Stimulated activated CD4-positive, alpha-beta T cell treated with anti-CD3 and anti-CD28 coated beads, TNF-alpha, amount 100 ng/mL, for 24 hours (primary cell): ENCODE results near the gene FRA10AC1.
A peak's percentile ranks its signal among the peaks of the same experiment; 100 is the strongest.

ENCODE experiments used
- DNase-seq, 3 experiments: peaks; one replicate each; pipeline ENCODE4 v3.0.0-alpha.2; 2020; ENCODE audit warnings: low read depth in 3 of 3

FRA10AC1 gene, protein sequence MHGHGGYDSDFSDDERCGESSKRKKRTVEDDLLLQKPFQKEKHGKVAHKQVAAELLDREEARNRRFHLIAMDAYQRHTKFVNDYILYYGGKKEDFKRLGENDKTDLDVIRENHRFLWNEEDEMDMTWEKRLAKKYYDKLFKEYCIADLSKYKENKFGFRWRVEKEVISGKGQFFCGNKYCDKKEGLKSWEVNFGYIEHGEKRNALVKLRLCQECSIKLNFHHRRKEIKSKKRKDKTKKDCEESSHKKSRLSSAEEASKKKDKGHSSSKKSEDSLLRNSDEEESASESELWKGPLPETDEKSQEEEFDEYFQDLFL

DNA sequence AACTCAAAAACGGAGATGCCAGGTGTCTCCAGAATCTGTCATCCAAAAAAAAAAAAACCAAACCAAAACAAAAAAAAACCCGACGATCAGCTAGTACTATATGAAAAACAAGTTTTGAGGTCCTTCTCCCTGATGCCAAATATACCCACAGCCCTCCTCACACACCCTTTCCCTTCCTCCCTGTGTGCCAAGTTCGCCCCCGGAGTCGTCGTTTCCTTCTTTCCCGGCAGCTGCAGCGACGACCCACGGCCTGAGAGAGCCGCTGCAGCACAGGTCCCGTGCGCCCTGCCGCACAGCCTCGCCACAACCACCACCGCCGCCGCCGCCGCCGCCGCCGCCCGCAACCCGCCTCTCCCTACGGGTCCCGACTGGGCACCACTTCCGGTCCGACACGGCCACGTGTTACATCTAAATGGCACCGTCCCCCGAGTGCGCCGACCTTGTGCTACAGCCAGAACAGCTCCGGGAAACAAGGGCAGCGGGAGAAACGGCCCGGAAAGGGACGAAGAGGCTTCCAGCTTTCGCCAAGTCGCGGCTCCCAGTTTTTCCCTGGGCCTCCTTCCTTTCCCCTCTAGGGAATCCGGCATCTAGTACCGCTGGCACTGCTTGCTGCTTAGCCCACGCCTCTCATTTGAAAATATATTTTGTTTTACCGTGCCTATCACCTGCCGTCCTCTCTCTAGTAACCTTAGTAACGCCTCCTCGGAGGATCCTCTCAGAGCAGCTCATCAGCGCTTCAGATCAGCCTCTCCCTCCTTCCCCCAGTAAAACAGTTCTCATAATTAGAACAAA is at the start of gene FRA10AC1:
Gene FRA10AC1, minus strand, starts transcription at position 383 of the 792 bp plus-strand sequence. CDS start 2,486 bp downstream, outside the sequence.
- peak; percentile 81 to 86 (median 86) for DNase-seq

DNA sequence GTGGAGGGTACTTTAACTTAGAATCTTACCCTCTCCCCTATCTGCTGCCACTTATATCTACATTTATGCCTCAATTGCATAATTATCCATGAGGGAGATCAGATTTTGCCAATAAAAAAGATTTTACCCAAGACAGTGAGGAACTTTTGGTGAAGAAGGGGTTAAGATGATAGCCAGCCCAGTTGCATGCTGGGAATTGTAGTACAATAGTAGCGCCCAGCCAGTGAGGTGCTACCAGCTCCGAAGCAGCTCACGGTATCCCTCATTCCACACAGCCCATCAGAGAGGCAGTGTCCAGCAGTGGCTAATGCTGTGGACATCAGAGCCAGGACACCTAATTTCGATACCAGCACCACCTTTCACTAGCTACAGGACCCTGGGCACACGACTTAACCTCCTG is 49.4 kb upstream of the FRA10AC1 start:
- no peak for DNase-seq

DNA sequence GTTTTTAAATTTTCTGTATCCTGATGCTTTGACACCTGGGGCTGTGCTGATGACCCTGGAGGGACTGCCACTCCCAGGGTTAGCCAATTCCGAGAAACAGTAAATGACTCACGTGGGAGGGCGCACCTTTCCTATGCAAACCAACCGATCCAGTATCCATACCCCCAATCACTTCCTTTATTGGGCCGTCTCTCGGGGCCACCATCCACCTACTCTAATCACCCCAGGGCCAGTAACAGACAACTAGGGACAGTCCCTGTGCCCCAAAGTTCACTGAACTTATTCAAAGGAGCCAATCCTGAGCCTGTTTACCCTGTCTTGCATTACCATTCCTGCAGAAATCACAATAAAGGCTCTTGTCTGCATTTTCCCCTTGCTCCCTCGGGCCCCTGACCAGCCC is 48.7 kb upstream of the FRA10AC1 start:
- no peak for DNase-seq

DNA sequence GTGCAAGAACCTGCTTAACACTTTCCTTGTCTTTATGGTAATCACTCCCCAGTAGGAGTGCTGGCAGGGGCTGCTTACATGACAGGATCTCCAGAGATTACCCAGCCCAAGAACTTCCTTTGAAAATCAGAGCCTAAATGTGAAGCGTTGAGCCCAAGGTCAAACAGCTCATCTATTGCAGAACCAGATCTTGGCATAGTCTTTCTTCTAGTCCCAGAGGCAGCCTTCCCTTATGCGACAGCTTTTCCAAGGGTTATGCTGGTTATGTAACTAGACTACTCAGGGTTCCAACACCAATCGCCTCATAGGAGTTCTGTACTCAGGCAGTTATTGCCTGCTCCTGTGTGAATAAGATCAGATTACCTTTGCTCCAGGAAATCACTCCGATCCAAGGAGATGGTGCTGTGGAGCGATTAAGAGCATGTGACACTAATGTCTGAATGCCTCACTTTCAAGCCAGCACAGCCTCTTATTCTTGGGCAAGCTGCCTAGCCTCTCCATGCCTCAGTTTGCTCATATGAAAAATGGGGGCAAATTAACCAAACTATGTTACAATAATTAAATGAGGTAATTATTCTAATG is 46.9 kb upstream of the FRA10AC1 start:
- no peak for DNase-seq

DNA sequence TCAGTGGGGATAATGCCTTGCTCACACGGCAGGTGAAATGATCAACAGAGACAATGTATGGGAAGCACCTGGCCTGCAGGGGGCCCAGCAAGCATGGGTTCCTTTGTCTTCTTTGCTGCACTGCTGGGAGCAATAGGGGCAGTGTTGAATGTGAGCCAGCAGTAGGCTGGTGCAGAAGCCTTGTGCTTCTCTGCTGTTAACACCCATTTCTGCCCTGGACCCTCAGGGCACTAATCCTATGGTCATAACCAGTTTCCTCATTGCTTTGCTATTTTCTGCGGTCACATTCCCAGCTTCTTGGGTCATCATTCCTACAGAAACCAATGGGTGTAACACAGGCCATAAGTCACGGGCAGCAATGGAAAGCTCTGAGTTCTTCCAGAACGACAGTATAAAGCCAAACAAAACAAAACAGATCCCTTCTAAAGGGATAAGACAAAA is 44.5 kb upstream of the FRA10AC1 start:
- peak in 1 of 3 experiments; percentile 4 for DNase-seq

DNA sequence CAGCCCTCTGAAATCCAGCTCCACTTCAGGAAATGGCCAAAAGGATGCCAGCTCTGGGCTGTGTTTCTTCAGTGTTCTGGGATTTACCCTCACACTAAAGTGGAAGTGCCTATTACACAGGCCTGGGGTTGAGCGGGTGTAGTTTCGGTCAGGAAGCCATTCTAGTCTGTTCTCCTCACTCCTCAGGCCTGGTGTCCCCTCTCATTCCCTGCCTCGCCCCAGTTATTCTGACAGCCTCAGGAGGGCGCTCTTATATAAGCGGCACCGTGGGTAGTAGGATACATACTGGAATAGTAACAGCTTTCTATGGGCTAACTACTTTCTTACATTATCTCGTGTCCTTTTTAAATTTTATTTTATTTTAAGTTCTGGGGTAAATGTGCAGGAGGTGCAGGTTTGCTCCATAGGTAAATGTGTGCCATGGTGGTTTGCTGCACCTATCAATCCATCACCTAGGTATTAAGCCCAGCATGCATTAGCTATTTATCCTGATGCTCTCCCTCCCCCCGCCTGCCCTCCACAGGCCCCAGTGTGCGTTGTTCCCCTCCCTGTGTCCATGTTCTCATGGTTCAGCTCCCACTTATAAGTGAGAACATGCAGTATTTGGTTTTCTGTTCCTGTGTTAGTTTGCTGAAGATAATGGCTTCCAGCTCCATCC is 43.1 kb upstream of the FRA10AC1 start:
- no peak for DNase-seq

DNA sequence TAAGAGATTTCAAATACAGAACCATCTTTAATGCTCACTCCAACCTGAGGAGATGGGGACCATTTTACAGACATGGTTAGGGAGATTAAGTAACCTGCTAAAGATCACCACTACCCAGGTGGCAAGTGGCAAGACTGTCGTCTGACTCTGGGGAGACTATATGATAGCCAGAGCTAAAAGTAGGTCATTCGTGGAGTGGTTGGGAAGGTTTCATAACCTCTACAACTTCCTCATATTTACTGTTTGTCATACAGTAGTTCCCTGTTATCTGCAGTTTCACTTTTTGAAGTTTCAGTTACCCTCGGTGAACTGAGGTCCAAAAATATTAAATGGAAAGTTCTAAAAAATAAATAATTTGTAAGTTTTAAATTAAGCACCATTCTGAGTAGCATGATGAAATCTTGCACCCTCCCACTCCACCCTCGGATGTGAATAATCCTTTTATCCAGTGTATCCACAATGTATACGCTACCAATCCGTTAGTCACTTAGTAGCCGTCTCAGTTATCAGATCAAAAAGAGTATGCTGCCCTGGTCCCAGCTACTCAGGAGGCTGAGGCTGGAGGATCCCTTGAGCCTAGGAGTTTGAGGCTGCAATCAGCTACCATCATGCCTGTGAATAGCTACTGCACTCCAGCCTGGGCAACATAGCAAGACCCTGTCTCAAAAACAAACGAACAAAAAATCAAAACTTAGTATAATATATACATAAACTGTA is 40.4 kb upstream of the FRA10AC1 start:
- DNase-seq = no peak

DNA sequence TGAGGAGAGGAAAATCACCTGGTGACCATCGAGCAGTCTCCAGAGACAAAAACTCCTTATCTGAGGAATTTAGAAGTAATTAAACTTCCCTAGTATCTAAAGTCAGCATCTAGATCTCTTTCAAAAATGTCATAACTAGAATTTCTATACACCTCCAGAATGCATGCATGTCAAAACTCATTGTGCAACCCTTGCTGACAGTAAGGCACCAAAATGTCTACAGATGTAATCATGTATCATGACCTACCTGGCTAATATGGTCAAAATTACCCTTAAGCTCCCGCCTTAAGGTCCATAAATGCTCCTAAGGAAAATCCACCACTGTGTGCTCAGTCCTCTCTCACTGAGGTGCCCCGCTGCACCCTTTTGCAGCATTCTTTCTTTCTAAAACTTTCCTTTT is 39.0 kb upstream of the FRA10AC1 start:
- no peak for DNase-seq

DNA sequence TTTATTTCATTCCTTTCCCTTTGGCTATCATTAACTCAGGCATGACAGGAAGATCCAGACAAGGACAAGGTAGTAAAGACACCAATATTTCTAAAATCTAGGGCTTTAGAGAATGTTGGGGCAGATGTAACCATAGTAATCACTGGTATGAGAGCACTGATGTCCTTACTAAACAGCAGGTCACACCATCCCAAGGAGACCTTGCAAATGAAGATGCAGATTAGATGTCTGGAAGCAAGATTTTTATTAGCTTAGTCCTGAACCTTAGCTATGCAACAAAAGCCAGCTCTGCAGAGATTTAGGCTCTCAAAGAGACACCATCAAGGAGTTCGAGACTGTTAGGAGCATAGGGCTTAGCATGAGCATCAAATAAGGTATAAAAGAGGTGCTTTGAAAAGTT is 23.6 kb upstream of the FRA10AC1 start:
- DNase-seq = no peak

DNA sequence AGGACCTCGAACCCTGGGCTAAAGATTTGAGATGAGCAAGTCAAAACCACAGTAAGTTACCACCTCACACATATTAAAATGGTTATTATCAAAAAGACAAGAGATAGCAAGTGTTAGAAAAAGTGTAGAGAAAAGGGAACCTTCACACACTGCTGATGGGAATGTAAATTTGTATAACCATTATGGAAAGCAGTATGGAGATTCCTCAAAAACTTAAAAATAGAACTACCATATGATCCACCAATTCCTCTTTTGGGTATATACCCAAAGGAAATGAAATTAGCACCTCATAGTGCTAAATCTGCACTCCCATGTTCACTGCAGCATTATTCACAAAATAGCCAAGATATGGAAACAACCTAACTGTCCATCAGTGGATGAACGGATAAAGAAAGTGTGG is 20.8 kb upstream of the FRA10AC1 start:
- DNase-seq = no peak

DNA sequence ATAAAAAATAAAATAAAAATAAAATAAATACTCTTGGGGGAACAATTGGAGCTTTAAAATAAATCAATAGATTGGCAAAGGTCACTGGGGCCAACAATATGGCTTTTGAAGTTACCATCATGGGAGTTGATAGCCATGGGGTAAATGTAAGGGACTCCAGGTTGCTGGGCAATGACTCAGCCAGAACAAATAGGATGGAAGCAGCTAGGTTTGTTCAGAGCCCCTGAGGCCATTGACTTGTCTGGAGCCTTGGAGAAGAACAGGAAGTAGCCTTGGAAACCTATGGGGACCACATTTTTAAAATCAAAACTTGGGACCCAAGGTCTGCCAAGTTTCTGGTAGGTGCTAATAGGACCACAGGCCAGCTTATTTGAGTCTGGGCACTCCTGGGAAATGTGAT is 20.2 kb upstream of the FRA10AC1 start:
- DNase-seq = no peak

DNA sequence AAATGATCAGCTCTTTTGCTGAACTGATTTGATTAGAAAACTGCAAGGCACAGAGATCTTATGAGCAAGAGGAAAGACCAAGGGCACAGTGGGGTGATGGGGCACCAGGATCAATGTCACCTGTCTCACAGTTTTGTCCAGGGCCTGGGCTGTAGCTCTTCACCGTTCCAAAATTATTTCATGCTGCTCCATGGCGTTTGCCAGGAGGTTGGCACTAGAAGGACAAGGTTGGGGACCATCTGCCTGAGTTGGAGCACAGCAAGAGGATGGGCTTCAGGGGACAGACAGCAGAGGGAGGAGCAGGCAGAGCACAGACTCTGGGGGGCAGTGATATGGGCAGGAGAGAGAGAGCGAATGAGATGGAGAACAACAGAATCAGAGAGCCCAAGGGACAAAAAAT is 17.5 kb upstream of the FRA10AC1 start:
- no peak for DNase-seq

DNA sequence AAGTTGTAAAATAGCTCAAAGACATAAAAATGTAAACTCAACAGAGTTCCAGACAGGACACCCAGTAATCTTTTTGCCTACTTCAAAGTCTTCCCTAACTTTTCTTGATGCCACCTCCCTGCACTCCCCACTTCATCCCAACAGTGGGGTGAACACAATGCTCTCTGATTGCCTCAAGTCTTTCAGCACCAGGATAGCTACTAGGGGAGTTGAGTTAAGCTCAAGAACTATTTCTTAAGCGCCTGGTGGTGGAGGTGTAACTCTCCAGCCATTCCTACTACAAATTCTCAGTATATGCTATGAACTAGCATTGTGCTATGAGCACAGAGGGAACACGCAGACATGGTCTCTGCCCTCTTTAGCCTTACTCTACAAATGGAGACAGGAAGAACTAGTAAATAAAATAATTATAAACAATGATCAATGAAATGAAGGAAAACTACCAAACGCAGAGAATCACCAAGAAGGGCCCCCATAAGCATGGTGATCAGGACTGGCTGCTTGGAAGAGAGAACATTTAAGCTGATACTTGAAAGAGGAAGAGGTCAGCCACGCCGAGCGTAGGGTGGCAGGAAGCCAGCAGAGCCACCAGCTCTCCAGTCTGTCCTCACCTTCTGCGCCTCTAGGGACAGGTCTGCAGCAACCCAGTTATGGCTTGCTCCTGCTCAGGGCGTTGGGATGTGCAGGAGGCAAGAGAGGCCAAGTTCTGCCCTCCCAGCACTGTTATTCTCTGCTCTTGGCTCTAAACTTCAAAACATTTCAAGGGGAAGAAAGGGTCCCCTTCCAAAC is 16.7 kb upstream of the FRA10AC1 start:
- DNase-seq = no peak

DNA sequence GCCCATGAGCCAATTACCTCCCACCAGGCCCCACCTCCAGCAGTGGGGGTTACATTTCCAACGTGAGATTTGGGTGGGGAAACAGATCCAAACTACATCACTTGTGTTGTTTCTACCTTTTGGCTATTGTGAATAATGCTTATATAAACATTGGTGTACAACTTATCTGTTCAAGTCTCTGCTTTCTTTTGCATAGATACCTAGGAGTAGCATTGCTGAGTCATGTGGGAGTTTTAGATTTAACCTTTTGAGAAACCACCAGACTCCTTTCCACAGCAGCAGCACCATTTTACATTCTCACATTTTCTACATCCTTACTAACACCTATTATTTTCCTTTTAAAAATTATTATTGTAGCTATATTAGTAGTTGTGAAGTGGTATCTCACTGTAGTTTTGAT is 14.4 kb upstream of the FRA10AC1 start:
- no peak for DNase-seq

DNA sequence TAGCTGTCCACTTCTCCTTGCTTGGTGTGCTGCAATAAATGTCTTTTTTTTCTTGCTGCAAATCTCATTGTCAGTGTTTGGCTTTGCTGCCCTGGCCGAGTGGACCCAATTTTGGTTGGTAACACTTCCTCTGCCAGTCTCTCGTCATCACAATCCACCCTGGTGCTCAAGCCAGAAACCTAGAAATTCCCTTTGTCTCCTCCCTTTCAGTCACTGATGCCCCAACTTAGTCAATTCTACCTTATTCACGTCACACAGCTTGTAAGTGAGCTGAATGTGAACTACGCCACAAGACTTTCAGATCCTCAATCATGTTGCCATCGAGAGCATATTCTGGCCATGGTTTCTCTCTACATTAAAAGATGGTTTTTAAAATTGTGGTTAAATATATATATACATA is 13.0 kb upstream of the FRA10AC1 start:
- no peak for DNase-seq

DNA sequence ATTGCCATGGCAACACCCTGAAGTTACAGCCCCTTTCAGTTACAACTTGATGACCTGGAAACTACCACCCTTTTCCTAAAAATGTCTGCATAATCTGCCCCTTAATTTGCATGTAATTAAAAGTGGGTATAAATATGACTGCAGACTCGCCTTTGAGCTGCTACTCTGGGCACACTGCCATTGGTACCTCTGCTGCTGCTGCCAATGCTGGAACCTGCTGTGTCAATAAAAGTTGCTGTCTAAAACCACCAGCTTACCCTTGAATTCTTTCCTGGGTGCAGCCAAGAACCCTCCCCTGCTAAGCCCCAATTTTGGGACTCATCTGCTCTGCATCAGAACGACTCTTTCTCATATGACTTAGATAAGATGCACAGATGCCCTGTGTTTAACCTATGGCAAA is 10.2 kb upstream of the FRA10AC1 start:
- no peak for DNase-seq

DNA sequence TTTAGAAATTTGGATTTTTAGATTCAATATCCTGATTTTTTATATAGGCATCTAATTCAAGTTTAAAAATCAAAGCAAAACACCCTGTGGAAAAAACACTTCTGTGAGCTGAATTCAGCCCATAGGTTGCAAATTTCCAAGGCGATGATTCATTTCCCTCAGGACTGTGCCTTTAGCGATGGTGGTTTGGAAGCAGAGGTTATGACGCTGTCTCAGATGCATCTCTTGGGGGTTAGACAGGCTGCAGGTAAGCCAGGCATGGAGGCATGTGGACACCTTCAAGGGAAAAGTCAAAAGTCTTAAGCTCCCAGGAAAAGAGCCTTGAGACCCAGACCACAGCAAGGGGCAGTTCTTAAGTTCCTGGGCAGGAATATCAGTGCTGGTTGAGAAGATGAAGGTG is 9.5 kb upstream of the FRA10AC1 start:
- no peak for DNase-seq

DNA sequence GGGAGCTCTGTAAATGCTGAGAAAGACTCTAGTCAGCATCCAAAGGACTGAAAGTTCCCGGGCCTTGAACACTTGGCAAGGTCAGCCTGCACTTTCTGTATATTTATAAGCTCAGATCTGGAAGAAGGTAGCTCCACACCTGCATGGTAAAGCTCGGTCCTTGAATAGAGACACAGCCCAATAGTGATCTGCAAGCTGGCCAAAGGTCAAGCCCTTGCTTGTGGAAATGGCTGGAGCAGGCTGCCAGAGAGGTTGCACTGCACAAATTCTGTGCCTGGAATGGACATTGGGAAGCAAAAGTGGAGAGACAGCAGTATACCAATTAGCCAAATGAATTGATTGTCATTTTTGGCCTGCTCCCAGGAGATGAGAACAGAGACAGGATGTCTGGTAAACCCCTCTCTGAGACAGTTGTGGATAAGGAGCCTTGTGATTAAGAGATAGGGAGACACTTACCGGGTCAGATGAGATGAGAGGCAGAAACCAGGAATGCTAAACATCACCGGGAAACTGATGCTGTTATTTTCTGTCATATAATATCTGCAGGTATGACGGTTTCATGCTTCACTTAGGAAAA is 8.0 kb upstream of the FRA10AC1 start:
- DNase-seq = no peak

DNA sequence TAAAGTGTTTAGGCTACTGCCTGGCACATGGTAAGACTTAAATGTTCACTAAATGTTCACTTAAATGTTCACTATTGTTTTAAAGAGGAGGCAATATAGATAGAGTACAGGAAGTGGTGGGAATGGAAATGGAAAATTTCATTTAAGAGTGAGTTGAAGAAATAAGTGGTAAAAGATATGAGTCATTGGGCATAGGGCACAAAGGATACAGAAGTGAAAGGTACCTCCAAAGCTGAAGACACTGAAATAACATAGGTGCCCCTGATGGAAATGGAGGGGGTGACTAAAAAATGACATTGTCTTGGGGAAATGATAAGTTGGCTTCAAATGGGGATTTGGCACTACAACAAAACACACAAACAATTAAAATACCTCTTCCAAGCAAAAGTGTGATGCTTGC is 5.2 kb upstream of the FRA10AC1 start:
- no peak for DNase-seq

DNA sequence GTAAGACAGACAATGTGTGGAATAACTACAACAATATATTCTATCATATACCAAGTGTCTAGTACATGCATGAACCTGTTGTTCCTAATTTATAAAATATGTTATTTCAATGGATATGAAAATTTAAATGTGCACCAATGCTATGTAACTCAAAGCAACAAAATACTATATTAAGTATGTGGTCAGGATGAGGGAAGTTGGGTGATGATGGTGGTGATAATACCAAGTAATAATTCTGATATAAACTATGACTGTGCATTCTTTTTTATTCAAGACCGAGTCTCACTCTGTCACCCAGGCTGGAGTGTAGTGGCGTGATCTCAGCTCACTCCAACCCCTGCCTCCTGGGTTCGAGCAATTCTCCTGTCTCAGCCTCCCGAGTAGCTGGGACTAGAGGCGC is 2.1 kb upstream of the FRA10AC1 start:
- no peak for DNase-seq

DNA sequence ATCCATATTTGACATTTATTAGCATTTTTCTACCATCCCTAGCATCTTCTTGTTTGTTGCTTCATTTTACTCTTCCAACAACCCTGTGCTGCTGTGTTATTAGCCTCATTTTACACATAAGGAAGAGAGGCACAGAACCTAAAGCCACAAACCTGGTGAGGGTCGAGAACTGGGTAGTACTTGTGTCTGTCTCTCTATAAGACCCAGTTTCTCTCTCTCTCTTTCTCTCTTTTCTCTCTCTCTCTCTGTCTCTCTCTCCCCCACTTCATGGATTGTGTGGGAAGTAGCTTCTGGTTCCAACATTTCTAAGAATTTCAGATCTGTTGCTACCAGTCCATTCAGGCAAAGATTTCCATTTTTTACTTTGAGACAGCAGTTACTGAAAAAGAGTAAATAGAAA is 1.4 kb upstream of the FRA10AC1 start:
- DNase-seq = no peak
